ENCODE measurements around the gene IL16.
"Not testable (repeated sequence)": the region's sequence is repeated elsewhere in the genome, so short reads cannot be mapped to it uniquely, and the experiment has no call there.

The IL16 gene

DNA sequence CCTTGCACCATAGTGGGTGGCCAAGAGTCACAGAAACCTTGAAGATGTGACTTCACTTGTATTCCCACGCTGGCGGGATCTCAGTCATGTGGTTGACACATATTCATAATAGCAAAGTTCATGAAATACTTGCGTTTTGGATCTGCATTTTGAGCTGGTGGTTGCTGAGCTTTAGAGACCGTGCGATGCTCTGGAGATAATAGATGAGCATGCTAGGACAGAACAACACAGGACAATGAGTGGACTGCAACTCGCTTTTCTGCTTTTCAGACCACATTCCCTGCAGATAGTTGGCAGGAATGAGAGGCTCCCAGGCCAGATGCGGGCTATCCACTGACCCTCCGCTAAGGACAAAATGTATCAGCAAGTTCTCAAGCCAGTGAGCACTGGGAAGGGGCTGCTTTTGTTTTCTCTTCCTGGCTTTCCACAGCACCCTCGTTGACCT lies 141.1 kb downstream of the IL16 start:
- no peak for DNase-seq (ENCODE audit: low read depth)

DNA sequence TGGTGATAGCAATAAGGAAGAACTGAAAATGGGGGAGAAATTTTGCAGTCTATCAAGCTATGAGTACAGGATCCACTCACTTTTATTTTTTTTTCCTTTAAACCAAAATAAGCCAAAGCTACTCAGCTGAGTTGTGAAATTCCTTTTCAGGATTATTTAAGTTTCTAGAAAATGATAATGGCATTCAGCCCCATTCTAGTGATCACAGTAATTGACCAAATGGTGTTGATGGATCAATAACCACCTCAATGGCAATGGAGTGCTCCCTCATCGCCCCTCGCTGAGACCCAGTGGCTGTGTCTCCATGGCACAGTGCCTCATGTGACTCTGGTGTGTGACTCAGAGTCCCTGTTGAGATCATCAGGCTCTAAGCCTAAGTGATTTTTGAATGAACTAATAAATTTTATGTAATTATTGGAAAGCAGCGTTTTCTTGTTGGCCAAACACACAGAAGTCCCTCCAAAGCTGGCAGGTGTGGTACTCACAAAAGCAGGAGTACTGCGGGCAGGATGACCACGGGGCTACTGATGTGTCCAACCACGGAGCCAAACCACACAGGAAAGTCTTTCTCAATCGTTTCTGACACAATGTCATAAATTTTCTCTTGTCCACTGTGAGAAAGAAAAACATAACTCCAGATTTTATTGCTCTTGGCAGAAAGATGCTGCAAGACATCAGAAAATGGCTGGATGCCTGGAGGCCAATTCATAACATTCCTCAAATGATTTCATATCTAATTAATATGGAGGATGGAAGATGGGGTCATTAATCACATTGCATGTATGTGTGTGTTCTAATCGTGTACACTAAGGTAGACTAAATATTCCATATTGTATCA lies 141.7 kb downstream of the IL16 start:
- DNase-seq (ENCODE audit: low read depth): peak; percentile 93

DNA sequence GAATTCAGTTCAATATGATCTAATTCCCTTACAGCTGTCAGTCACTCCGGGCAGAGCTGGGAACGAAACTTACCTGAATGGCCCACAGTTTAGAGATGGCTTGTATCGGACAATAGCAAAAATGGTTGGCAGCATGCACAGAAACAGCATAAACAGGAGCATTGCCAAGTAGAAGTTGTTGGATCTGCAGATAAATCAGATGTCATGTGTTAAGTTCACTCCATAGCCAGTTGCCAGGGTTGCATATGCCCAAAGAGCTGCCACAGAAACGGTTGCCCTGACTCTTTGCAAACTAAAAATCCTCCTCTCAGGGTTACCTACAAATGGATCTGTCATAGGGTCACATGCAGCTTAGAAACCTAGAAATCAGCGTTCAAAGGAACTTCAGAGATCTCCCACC lies 142.6 kb downstream of the IL16 start:
- DNase-seq (ENCODE audit: low read depth): no peak

DNA sequence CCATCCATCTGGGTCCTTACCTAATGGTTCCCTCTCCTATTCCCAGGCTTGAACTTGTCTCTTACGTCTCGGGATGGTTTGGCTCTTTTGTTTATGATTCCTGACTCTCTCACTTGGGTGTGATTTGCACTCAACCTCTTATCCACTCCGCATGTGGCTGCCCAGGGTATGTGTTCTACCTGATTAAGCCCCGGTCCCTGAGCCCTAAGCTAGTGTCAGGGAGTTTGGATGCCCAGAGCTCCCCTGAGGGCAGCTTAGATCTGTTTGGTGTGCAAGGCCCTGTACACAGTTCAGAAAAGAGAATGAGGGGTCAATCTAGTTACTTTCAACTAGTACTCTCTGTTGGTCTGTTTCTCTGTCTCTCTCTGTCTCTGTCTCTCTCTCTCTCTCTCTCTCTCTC lies 143.2 kb downstream of the IL16 start:
- DNase-seq (ENCODE audit: low read depth): no peak

DNA sequence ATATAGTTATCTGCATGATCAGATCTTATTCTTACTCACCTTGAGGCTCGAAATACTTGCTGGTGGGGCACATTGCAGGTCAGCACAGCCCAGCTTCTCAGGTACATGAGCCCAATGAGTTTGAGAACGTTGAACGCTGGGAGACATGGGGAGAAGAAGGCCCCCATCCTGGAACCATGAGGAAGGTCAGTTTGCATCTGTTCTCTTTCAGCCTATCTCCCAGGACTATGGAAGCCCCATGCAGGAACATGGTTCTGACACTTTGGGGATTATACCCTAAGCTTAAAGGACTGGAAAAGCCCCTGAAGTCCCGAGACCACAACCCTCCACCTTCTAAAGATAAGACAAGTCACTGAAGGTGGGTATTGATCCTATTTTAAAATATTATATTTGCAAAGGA lies 144.7 kb downstream of the IL16 start:
- no peak for DNase-seq (ENCODE audit: low read depth)

DNA sequence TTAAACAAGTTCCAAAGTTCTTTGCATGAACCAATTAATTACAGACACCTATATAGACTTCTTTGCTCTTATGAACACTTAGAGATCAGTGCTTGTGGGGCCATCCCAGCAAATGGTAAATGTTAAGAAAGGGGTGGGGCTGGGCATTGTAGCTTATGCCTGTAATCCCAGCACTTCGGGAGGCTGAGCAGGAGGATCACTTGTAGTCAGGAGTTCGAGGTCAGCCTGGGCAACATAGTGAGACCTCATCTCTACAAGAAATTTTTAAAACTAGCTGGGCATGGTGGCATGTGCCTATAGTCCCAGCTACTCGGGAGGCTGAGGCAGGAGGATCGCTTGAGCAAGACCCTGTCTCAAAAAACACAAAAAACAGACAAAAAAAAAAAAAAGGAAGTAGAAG lies 146.7 kb downstream of the IL16 start:
- no peak for DNase-seq (ENCODE audit: low read depth)

DNA sequence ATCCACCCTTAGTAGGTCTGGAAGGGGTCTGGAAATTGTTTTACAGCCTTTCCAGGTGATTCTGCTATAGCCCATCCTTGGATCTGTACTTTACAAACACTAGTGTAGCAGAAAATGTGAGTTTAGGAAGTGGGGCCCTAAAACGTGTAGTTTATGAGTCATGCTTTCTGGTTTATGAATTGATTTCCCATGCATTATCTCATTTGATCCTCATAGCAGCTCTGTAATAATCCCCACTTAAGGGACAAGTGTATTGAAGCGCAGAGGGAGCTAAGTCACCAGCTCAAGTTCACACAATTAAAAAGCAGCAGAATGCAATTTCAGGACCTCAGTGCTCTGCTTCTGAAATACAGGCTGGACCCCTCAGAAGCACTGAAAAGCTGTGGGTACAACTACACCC lies 149.9 kb downstream of the IL16 start:
- DNase-seq (ENCODE audit: low read depth): no peak

DNA sequence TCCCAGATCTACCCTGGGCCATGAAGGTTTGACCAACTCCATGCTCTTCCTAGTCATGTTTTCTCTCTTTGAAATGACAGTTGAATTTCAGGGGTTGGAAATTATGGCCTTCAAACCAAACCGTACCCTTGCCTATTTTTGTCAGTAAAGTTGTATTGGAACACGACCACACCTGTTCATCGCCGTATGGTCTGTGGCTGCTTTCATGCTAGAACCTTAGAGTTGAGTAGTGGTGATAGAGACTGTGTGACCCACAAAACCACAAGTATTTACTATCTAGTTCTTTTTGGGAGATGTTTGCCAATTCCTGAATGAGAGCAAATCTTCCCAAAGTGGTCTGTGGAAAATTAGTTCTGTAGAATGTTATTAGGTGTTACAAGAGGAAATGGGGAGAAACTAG lies 151.2 kb downstream of the IL16 start:
- no peak for DNase-seq (ENCODE audit: low read depth)

DNA sequence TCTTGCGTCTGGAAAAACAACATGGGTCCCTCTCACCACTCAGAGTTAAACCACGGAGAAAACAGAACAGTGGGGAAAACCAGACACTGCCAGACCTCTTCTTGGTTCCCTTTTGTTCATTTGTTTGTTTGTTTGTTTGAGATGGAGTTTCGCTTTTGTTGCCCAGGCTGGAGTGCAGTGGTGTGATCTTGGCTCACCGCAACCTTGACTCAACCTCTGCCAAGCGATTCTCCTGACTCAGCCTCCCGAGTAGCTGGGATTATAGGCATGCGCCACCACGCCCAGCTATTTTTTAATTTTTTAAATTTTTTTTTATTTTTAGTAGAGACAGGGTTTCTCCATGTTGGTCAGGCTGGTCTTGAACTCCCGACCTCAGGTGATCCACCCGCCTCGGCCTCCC lies 152.0 kb downstream of the IL16 start:
- not testable (repeated sequence) for DNase-seq (ENCODE audit: low read depth)

DNA sequence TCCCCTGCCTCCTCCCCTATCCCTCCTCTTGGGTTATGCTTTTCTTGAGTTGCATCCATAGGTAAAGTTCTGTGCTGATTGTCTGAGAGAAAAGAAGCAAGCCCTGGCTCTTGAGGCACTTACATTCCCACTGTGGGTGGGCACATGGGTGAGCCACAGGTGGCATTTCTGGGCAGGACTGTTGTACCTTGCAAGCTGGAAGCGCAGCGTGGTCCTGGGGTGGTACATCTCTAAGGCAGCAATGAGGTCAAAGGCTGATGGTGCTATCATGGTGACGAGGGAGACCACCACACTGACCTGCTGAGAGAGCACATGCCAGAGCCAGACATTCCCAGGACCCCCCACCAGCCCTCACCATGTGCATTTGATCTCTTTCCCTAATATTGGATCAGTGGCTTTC lies 152.6 kb downstream of the IL16 start:
- DNase-seq (ENCODE audit: low read depth): no peak

DNA sequence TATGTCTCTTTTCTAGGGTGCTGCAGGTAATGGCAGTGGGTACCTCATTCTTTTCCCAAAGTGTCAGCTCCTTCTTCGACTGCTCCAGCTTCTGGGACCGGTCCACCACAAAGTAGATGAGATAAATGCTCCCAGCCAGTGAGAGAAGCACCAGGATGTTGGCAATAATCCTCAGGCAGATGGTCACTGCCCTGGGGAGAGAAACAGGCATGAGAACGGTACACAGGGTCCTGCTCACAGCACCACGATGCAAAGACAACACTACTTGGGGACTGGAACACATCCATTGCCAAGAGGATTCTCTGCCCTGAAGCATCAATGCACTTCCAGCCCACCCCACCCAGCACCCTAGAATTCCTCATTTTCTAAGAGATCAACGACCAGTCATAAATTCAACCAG lies 155.0 kb downstream of the IL16 start:
- no peak for DNase-seq (ENCODE audit: low read depth)

DNA sequence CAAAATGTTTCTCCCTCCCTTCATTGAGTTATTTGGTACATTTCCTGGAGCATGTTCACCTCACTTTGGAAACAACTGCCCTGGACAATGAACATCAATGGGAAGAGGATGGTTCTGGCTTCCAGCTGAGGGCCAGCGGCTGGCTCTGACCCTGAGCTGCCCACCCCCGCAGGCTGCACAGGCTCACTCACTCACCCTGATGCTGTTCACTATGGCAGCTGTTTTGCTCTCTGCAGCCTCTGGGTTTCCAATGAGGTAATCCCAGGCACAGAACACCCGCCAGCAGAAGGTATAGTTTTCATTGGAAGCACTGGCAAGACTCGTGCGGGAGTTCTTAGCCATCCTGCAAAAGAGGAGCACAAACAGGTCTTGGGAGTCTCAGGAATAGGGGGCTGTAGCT lies 159.6 kb downstream of the IL16 start:
- DNase-seq (ENCODE audit: low read depth): no peak

DNA sequence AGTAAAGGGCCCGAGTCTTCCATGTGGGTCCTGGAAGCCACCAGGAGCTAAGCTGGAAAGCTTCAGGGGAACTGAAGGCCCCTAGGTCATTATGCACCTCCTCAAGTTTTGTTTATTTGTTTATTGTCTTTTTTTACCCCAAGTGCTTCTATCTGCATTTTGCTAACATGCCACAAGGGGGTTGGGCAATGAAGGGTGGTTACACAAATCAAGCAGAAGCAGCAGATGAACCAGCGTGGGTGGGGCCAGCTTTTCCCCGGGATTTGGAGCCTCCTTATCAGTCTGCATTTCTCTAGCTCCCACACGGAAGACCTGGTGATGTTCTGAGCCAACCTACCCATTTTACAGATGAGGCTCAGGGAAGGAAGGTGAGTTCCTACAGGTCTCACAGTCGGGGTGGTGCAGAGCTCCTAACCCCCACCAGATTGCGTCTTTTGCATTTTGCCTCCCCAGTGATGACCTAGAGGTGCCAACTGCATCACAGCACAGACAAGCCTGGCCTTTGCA lies 160.6 kb downstream of the IL16 start:
- no peak for DNase-seq (ENCODE audit: low read depth)

DNA sequence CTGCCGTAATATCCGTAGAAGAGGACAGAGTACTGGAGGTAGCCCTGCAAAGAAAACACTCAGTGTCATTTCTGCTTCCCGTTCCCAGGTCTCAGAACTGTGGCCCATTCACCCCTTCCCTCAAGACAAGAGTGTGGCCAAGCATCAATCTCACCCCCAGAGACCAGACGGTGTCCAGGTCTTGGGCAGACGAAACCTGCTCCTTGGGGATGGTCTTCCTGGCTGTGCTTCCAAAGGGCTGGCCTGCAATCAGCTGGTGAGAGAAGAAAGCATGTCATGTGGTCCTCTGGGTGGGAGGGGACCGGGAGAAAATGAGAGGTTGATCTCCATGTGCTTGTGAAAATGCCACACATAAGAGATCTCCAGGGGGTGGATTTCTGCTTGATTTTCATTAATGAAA lies 161.6 kb downstream of the IL16 start:
- DNase-seq (ENCODE audit: low read depth): no peak

DNA sequence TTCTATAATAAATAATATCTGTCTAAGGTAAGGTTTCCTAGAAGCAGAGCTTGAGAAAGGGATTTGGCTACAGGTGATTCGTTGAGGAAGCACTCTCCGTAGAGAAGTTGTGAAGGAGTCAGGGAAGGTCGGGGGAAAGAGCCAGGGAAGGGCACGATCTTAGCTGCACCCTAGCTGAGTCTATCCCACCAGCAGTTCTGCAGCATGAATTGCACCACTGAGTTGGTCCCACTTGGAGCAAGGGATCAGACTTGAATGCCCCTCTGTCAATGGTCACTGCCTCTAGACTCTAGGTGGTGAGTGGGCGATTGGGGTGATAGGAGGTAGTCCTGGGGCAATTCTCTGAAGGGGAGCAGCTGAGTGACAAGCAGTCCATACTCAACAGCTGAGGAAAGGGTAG lies 163.8 kb downstream of the IL16 start:
- DNase-seq (ENCODE audit: low read depth): no peak

DNA sequence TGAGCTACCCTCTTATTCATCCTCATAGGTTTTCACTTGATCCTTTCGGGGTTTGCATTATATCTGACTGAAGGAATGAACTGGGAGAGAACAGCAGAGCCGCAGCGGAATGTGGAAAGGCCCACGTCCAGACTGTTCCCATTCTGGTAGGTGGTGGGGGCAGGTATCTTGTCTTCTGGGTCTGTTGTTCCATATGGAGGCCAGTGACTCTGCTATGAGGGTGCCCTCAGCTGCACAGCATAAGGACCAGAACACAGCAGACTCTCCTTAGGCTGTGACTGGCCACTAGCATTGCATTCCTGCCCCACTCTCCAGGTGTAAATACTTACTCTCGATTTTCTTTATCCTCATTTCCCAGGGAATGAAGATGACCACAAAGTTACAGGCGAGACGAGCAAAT lies 165.2 kb downstream of the IL16 start:
- DNase-seq (ENCODE audit: low read depth): no peak

DNA sequence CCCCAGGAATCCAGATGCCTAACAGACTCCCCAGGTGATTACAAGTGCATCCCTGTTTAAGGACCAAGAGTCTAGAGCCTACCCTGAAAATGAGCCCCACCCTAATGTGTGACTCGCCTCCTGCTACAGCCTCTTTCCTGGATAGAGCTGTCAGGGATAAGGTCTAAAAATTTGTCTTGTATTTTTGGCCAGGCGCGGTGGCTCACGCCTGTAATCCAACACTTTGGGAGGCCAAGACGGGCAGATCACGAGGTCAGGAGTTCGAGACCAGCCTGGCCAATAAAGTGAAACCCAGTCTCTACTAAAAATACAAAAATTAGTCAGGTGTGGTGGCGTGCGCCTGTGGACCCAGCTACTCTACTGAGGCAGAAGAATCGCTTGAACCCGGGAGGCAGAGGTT lies 166.1 kb downstream of the IL16 start:
- DNase-seq (ENCODE audit: low read depth): no peak

DNA sequence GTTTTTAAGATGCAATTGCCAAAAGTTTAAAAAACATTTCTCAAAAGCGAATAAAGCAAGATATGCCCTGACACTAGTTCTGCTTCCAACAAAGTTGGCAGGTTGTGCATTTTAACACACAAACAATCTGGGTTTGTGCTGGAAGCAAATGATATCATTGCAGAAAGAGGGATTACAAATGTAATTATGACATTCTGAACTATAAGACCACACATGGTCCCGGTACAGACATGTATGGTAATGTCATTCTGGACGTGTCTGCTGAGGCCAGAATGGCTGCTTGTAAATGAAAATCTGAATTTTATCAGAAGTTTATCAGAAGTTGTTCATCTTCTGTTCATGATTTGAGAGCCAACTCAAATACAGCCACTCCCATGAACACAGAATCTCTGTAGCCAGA lies 166.6 kb downstream of the IL16 start:
- no peak for DNase-seq (ENCODE audit: low read depth)
